Left ventricle myocardium inferior (tissue), 1 donor: ENCODE data around the gene PRMT3. TPM values are rescaled to one million over a fixed set of nuclear protein-coding genes. Genes with fewer than 3 reads are reported as not detected.

Experiments
- DNase-seq: peaks from one replicate; pipeline ENCODE4 v3.0.0-alpha.2; 2020
- H3K27ac ChIP-seq: fragments of 200-600 bp; replicated peaks from 2 replicates; pipeline ENCODE4 v1.8.0; 2021
- H3K27me3 ChIP-seq: fragments of 200-600 bp; 2 replicates; pipeline ENCODE4 v1.8.0; 2021; ENCODE audit warnings: low read depth
- H3K36me3 ChIP-seq: fragments of 200-600 bp; 2 replicates; pipeline ENCODE4 v1.8.0; 2021
- H3K4me1 ChIP-seq: fragments of 200-600 bp; 2 replicates; pipeline ENCODE4 v1.8.0; 2021
- H3K4me3 ChIP-seq: fragments of 200-600 bp; 2 replicates; pipeline ENCODE4 v1.8.0; 2021; ENCODE audit warnings: mild to moderate bottlenecking, moderate library complexity
- H3K9me3 ChIP-seq: fragments of 200-600 bp; replicated peaks from 2 replicates; pipeline ENCODE4 v1.8.0; 2021
- intact Hi-C: fragments of 100-400 bp; cut with micrococcal nuclease; formaldehyde crosslinking; loops from one replicate; pipeline ENCODE4 v1.11.0; 2022
- total RNA-seq: library from RNA; stranded (reverse); fragmentation: NEBNext Ultra II Directional; extraction: Animal tissue kit (Norgen Biotek cat#: 25700); gene quantifications from one replicate; pipeline ENCODE4 v1.2.1, GENCODE V29; 2021
- TF ChIP-seq, protein P1 (sequence below): fragments of 200-600 bp; IDR thresholded peaks from 2 replicates; pipeline ENCODE4 v1.8.0; 2021; ENCODE audit warnings: antibody characterized with exemption, mild to moderate bottlenecking, borderline replicate concordance
- donor health status: DM: no; HTN: yes; CAD: no; lungs with severe emphysema.

The PRMT3 gene
- total RNA-seq, 1 donor from 2014 or later: 11.4 TPM

- Histone ChIP-seq H3K9me3 (no peaks in the 10 kb centered on the region), H3K27me3 (no peaks in the 10 kb centered on the region), H3K36me3 (no peaks in the 10 kb centered on the region), H3K4me3 (no peak overlapping the region), H3K27ac (no peak overlapping the region), H3K4me1 (no peaks in the 10 kb centered on the region)
- TF ChIP-seq, protein P1, sequence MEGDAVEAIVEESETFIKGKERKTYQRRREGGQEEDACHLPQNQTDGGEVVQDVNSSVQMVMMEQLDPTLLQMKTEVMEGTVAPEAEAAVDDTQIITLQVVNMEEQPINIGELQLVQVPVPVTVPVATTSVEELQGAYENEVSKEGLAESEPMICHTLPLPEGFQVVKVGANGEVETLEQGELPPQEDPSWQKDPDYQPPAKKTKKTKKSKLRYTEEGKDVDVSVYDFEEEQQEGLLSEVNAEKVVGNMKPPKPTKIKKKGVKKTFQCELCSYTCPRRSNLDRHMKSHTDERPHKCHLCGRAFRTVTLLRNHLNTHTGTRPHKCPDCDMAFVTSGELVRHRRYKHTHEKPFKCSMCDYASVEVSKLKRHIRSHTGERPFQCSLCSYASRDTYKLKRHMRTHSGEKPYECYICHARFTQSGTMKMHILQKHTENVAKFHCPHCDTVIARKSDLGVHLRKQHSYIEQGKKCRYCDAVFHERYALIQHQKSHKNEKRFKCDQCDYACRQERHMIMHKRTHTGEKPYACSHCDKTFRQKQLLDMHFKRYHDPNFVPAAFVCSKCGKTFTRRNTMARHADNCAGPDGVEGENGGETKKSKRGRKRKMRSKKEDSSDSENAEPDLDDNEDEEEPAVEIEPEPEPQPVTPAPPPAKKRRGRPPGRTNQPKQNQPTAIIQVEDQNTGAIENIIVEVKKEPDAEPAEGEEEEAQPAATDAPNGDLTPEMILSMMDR: peak; percentile 61
- intact Hi-C loops: no loop called here
- DNase-seq: no peak
Measured at GRCh38 chr11:20355221-20356219, 32.0 kb upstream of the PRMT3 start.

- no peaks in the 10 kb centered on the region for H3K9me3 ChIP-seq
- TF ChIP-seq, protein P1: no peak
- H3K4me3 ChIP-seq: no peak overlapping the region
- intact Hi-C loops: no loop called here
- DNase-seq: no peak
- H3K4me1 ChIP-seq: peaks cover 3% of the 10 kb centered on the region
- no peak overlapping the region for H3K27ac ChIP-seq
- H3K36me3 ChIP-seq: no peaks in the 10 kb centered on the region
- H3K27me3 ChIP-seq: no peaks in the 10 kb centered on the region
Measured at GRCh38 chr11:20357150-20357549, 30.4 kb upstream of the PRMT3 start.

DNA sequence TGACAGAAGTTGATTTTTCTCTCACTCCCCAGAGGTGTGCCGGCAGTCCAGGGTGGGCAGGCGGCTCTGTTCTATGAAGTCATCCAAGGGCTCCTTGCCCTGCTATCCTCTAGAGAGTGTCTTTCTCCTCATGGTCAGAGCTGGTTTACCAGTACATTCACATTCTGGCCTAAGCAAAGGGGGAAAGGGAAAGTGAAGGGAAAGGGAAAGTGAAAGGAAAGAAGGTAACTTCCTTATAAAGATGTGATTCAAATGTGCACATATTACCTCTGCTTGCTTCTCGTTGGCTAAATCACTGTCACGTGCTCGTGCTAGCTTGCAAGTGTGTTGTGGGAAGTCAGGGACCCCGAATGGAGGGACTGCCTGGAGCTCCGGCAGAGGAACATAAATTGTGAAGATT is 26.9 kb upstream of the PRMT3 start:
- no peaks in the 10 kb centered on the region for H3K27me3 ChIP-seq
- no peaks in the 10 kb centered on the region for H3K9me3 ChIP-seq
- no peaks in the 10 kb centered on the region for H3K36me3 ChIP-seq
- H3K27ac ChIP-seq: no peak overlapping the region
- no peak overlapping the region for H3K4me3 ChIP-seq
- peaks cover 31% of the 10 kb centered on the region for H3K4me1 ChIP-seq
- intact Hi-C loops: no loop called here
- no peak for DNase-seq
- TF ChIP-seq, protein P1: no peak

DNA sequence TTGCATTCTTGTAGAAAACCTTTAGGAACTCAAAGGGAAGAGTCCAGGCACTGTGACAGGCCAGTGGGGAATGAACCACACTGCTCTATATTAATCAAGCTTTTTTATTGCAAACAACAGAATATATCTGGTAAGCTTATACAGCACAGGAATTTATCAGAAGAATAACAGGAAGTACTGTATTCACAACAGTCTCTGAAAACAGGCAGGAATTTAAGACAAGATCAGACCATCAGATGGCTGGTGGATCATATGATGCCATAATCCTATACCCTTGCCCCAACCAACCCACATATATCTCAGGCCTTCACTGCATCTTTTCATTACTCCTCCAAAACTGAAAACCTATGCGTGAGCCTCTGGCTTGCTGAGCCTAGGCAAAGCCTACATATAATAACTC is 25.0 kb upstream of the PRMT3 start:
- intact Hi-C loops: no loop called here

DNA sequence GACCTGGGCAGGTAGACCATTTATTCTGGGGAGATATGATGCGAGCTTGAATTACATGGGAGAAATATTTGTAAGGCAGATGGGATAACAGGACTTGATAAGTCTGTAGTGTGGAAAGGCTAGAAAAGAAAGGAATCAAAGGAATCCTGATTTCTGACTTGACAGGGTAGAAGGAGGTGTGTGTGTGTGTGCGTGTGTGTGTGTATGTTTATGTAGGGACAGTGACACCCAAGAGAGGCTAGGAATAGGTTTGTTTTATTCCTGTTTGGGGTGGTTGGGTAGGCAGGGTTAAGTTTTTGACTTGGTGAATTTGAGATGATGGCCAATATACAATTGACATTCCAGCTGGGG is 24.4 kb upstream of the PRMT3 start:
- Histone ChIP-seq H3K9me3 (no peaks in the 10 kb centered on the region), H3K27ac (peak overlapping the region; percentile 91), H3K4me3 (peak overlapping the region; percentile 98), H3K36me3 (peaks cover 11% of the 10 kb centered on the region), H3K4me1 (peaks cover 46% of the 10 kb centered on the region), H3K27me3 (no peaks in the 10 kb centered on the region)
- TF ChIP-seq, protein P1: no peak
- DNase-seq: no peak
- intact Hi-C loops: no loop called here

More for the DNA sequence above, 25.0 kb upstream of the PRMT3 start:
- Histone ChIP-seq H3K4me3 (no peak overlapping the region), H3K36me3 (peaks cover 5% of the 10 kb centered on the region), H3K27me3 (no peaks in the 10 kb centered on the region), H3K27ac (no peak overlapping the region), H3K9me3 (no peaks in the 10 kb centered on the region), H3K4me1 (peaks cover 39% of the 10 kb centered on the region)
- no peak for DNase-seq
- TF ChIP-seq, protein P1: no peak
